Stimulated activated CD4-positive, alpha-beta T cell treated with anti-CD3 and anti-CD28 coated beads, Interleukin-2, amount 100 ng/mL, for 4 hours (primary cell): ENCODE results near the gene PLEKHA6.

Experiments used
- DNase-seq: peaks from one replicate; pipeline ENCODE4 v3.0.0-alpha.2; 2020; ENCODE audit warnings: low read depth

The PLEKHA6 gene

DNA sequence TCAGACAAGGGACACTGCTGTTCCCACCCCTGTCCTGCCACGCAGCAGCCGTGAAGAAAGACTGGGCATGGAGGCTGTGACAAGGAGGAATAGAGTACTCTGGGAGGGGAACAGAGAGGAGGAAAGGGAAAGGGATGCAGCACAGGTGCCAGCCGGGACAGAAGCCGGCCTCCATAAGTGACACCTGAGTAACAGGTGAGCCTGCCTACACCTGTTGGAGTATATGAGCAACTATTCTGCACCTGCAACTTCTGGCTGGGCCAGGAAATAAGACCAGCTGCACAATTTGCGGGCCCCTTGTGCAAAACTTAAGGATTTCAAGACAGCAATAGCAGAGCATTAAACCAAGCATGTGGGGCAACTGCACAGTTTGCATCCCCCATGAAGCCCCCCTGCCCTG lies 73.4 kb downstream of the PLEKHA6 start:
- DNase-seq = no peak

GRCh38 chr1:204285436-204286305 lies 74.1 kb downstream of the PLEKHA6 start:
- no peak for DNase-seq

DNA sequence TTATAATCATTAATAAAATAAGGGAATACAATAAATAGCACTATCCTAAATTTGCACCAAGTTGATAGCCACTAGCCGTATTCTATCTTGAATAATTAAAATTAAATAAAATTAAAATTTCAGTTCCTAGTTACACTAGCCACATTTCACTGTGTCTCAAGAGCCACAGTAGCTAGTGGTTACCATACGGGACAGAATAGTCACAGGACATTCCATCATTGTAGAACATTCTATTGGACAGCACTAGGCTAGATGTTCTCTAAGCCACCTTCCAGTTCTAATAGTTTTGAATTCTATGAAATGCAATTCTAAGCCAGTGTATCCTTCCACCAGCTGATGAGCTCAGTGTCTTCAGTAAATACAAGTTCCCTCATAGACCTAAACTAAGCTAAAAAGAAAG lies 74.8 kb downstream of the PLEKHA6 start:
- no peak for DNase-seq

- no peak for DNase-seq
These were observed 75.7 kb downstream of the PLEKHA6 start for GRCh38 chr1:204283711-204284651.

GRCh38 chr1:204282761-204283221 lies 76.9 kb downstream of the PLEKHA6 start:
- DNase-seq = no peak

- no peak for DNase-seq
These were observed 79.4 kb downstream of the PLEKHA6 start for GRCh38 chr1:204280099-204280961.

- no peak for DNase-seq
These were observed 80.8 kb downstream of the PLEKHA6 start for GRCh38 chr1:204278958-204279357.

DNA sequence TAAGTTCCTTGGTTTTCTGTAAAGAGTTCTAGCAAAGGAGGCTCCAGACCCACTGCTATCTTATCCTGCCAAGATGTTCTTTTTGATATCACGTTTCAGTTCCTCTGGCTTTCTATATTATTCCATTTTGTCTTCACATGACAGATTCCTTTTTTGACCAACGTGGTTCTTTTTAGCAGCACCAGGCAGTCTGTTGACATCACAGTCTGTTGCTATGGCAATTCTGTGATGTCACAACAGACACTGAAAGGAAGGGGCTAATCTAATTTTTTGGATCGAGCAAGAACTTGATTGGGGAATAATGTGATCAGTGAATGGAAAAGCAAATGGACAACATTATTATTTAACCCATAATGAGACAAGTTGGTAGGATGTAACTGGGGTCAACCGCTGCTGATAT lies 81.5 kb downstream of the PLEKHA6 start:
- DNase-seq = no peak

DNA sequence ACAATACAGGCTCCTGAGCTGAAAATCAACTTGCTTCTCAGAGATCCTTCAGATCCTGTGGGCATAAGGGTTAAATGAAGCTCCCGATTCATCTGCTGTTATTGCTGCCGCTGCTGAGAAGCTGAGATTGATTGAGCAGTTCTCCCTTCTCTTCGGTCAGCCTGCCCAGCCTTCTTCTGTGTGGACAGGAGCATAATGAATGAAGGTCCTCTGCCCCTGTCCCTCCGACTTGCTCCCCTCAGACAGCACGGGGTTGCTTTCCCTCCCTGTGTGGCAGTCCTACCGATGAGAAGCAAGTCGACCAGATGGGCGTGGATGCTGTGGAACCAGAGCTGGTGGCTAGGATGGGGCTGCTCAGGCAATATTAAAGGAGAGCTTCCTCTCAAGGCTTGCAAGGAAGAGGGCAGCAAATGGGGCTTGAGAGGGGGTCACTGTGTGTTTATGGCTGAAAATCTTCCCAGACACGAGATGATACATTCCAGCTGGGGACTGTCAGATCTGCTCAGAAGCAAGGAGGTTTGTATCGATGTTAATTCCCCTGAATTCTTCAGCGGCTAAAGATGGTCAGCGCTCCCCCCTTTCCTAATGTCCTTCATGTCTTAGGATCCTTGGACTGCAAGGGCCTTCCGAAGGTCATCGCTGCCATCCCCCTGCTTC lies 82.0 kb downstream of the PLEKHA6 start:
- no peak for DNase-seq

DNA sequence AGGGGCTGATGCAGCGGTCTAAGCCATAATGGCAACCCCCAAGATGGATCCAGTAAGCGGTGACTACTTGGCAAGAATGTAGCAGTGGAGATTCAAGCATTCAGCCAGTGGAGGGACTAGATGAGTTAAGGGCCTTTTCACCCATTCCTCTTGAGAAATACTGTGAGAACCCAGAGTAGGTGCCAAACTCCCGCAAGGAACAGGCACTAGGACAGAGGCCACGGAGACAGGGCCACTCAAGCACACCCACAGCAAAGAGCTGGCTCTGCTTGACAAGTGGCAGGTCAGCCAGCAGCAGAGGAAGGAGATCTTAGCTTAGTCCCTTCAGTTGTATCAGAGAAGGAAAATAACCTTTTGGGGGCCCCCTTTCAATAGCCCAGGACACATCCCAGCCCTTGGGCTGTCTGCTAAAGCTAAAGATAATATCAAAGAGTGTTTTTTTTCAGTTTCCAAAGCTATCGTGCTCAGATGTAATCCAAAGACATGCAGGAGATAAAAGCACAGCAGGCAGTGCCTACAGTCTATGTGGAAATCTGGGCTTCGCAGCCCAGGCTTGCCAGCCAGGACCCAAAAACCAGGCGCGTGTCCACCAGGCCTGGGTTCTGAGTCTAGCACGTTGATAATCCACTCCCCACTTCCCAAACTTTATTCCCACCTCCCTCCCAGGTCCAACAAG lies 83.9 kb downstream of the PLEKHA6 start:
- DNase-seq = no peak

GRCh38 chr1:204274446-204274845 lies 85.3 kb downstream of the PLEKHA6 start:
- no peak for DNase-seq

DNA sequence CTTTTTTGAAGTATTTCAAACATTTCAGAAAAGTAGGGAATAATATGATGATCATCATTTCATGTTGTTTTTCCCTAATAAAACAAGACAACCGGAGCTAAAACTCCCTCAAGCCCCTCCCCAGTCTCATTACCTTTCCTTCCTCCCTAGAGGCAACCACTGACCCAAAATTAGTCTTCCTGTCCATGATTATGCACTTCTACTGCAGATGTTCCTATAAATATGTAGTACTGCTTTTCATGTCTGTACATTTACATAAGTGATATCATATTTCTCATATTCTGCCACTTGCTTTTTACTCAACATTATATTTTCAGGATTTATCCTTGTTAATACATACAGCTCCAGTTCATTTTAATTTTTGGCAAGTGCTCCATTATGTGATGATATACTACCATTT lies 87.2 kb downstream of the PLEKHA6 start:
- no peak for DNase-seq

GRCh38 chr1:204271970-204272369 lies 87.8 kb downstream of the PLEKHA6 start:
- DNase-seq = no peak

GRCh38 chr1:204268101-204268500 lies 91.6 kb downstream of the PLEKHA6 start:
- no peak for DNase-seq

DNA sequence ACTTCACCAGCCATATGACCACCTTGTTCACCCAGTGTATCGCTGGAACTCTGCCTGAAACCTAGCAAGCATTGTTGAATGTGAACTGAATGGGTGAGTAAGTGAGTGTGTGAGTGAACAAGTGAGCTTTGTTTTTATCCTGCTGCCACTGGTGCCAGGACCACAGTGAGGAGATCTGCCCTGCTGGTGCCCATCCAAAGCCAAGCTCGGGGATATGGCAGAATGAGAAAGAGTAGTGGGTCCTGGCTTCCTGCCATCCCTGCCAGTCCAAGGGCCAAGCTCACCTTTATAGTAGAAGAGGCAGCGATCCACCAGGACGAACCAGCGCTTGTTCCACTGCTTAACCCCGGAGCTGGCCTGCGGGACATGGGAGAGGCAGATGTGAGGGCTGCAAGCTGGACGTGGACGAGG lies 92.5 kb downstream of the PLEKHA6 start:
- DNase-seq = no peak

GRCh38 chr1:204266504-204267034 lies 93.2 kb downstream of the PLEKHA6 start:
- DNase-seq = no peak

DNA sequence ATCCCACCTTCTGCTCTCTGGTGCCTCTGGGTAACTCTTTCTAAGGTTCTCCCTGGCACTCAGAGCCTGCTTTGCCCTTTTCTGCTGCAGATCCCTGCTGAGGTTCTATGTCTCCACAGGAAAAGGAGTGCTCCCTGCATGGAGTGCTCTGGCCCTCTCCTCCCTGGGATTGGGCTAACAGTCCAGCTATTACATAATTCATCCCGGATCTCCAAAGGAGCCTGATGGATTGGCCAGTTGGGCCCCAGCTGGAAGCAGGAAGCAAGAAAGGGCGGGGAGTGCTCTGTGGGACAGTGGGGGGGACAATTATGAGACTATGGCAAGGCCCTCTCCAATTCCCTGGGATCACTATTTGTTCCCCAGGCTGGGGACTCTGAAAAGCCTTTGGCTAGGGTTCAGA lies 94.1 kb downstream of the PLEKHA6 start:
- no peak for DNase-seq

DNA sequence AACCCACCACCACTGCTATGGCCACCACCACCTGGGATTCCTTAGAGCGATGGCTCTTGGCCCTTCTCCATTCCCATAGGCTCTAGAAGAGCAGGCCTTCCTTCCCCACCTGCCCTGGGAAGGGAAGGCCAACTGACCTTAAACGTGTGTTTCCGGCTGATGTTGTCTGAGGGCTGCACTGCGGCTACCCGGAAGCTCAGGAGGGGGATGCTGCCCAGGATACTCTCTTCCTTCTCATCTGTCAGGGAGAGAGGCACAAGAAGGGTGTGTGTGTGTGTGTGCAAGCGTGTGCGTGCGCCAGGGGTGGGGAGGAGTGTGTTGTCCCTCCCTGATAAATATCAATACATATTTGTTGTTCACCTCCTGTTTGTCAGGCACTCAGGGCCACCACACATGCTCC lies 94.9 kb downstream of the PLEKHA6 start:
- no peak for DNase-seq

DNA sequence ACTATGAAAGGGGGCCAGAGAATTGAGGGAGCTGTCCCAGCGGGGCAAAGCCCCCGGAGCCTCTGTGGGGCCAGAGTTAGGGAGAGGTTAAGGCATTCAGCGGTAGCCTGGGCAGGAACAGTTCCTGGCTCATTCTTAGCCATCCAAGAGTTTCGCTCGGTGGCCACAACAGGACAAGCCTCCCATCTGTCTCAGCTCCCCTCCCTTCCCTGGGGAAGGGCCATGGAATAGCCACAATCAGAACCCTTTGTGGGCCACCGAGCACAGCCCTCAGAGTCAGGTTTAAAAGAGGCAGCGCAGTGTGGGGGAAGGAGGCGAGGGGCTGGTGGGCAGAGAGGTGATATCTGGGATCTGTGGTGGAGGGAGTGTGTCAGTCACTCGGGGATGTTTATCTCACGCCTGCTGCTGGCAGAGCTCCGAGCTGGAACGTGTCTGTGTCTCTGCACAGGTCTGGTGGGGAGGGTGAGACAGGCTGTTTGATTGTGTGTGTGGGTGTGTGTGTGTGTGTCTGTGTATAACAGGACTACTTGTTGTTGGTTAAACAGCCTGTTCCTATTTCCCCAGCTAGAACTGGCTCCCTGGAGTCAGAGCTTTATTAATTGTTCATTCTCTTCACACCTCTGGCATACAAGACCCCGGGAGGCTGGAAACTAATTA lies 96.3 kb downstream of the PLEKHA6 start:
- no peak for DNase-seq
